GM23248 (cell line): ENCODE data around the gene HNRNPLL.

Experiments
- EZH2 ChIP-seq: fragments of 200-600 bp; sonication (generic); IDR thresholded peaks from 2 replicates; pipeline ENCODE4 v1.6.1; 2018; ENCODE audit warnings: antibody characterized with exemption, mild to moderate bottlenecking; ENCODE audit not compliant: insufficient read depth, poor library complexity, severe bottlenecking
- EZH2phosphoT487 ChIP-seq: fragments of 200-600 bp; sonication (generic); IDR thresholded peaks from 2 replicates; pipeline ENCODE4 v1.6.1; 2018; ENCODE audit warnings: antibody characterized with exemption, moderate library complexity, mild to moderate bottlenecking, low read depth; ENCODE audit not compliant: insufficient read depth

GRCh38 chr2:38626326-38627035 lies 23.8 kb upstream of the HNRNPLL start:
- TF ChIP-seq EZH2 (no peak), EZH2phosphoT487 (no peak)
